ACC112 (cell line): ENCODE measurements around the gene ST6GALNAC2.
"Not testable (repeated sequence)": the region's sequence is repeated elsewhere in the genome, so short reads cannot be mapped to it uniquely, and the experiment has no call there.

ENCODE experiments used
- H2AFZ ChIP-seq: fragments of 200-600 bp; sonication (generic); one replicate; pipeline ENCODE4 v1.6.0; 2017; ENCODE audit warnings: antibody characterized with exemption, low read length; ENCODE audit not compliant: unreplicated experiment
- H3K27ac ChIP-seq: fragments of 200-600 bp; sonication (generic); 2 replicates; pipeline ENCODE4 v1.5.1; 2014; ENCODE audit warnings: low read depth, mild to moderate bottlenecking, antibody characterized with exemption, low read length, moderate library complexity
- H3K27me3 ChIP-seq: fragments of 200-600 bp; sonication (generic); 2 replicates; pipeline ENCODE4 v1.6.1; 2014; ENCODE audit warnings: mild to moderate bottlenecking, antibody characterized with exemption, low read length, moderate library complexity, mixed read lengths; ENCODE audit not compliant: insufficient read depth
- H3K36me3 ChIP-seq: fragments of 200-600 bp; sonication (generic); 2 replicates; pipeline ENCODE4 v1.6.1; 2016; ENCODE audit warnings: mild to moderate bottlenecking, antibody characterized with exemption, low read length, moderate library complexity, mixed read lengths; ENCODE audit not compliant: insufficient read depth
- H3K4me1 ChIP-seq: fragments of 200-600 bp; sonication (generic); one replicate; pipeline ENCODE4 v1.6.1; 2016; ENCODE audit warnings: low read length, mixed read lengths; ENCODE audit not compliant: insufficient read depth, unreplicated experiment, control insufficient read depth
- H3K4me3 ChIP-seq: fragments of 200-600 bp; sonication (generic); 2 replicates; pipeline ENCODE4 v1.5.1; 2014; ENCODE audit warnings: mild to moderate bottlenecking, low read depth, low read length
- H3K79me2 ChIP-seq: fragments of 200-600 bp; sonication (generic); one replicate; pipeline ENCODE4 v1.6.0; 2016; ENCODE audit warnings: low read length; ENCODE audit not compliant: control insufficient read depth, unreplicated experiment, insufficient read depth

The ST6GALNAC2 gene

GRCh38 chr17:76569607-76570279 is 15.9 kb downstream of the ST6GALNAC2 start:
- H3K4me1 ChIP-seq = peaks cover 8% of the 10 kb centered on the region
- H3K36me3 ChIP-seq = peaks cover 10% of the 10 kb centered on the region; the same call in 1 of the 2 replicates
- no peak overlapping the region for H2AFZ ChIP-seq
- H3K4me3 ChIP-seq = no peak overlapping the region
- H3K27me3 ChIP-seq = no peaks in the 10 kb centered on the region
- H3K79me2 ChIP-seq = peaks cover 5% of the 10 kb centered on the region
- H3K27ac ChIP-seq = no peak overlapping the region

DNA sequence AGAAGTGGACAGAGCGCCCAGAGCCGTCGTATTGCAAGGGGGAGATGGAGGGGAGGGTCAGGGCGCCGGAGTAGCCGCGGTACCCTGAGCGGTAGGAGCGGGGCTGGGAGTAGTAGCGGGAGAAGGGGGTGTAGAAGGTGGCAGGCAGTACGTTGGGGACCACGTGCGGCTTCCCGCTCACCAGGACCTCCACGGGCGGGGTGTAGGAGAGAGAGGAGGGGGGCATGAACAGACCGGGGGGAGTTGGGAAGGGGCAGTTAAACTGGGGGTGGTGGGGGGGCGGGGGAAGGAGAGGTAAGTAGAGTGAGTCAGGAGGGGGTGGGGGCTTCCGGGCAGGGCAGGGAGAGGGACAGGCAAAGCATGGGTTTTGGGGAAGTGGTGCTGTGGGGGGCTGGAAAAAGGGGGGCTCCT is 16.8 kb downstream of the ST6GALNAC2 start:
- no peak overlapping the region for H3K27ac ChIP-seq
- H3K4me3 ChIP-seq = no peak overlapping the region
- no peaks in the 10 kb centered on the region for H3K27me3 ChIP-seq
- no peak overlapping the region for H2AFZ ChIP-seq
- peaks cover 8% of the 10 kb centered on the region for H3K4me1 ChIP-seq
- H3K79me2 ChIP-seq = peaks cover 5% of the 10 kb centered on the region
- H3K36me3 ChIP-seq = peaks cover 10% of the 10 kb centered on the region; the same call in 1 of the 2 replicates

- Histone ChIP-seq H3K4me1 (peaks cover 14% of the 10 kb centered on the region), H3K27me3 (no peaks in the 10 kb centered on the region)
These were observed 17.8 kb downstream of the ST6GALNAC2 start for GRCh38 chr17:76567634-76568432.

GRCh38 chr17:76566988-76567431 is 18.6 kb downstream of the ST6GALNAC2 start:
- Histone ChIP-seq H3K36me3 (peaks cover 10% of the 10 kb centered on the region; the same call in 1 of the 2 replicates), H3K4me3 (no peak overlapping the region), H2AFZ (no peak overlapping the region), H3K79me2 (peaks cover 6% of the 10 kb centered on the region), H3K27ac (no peak overlapping the region), H3K4me1 (peaks cover 21% of the 10 kb centered on the region), H3K27me3 (no peaks in the 10 kb centered on the region)

More at GRCh38 chr17:76567634-76568432, 17.8 kb downstream of the ST6GALNAC2 start:
- no peak overlapping the region for H3K4me3 ChIP-seq
- peaks cover 10% of the 10 kb centered on the region; the same call in 1 of the 2 replicates for H3K36me3 ChIP-seq
- no peak overlapping the region for H3K27ac ChIP-seq
- H2AFZ ChIP-seq = no peak overlapping the region
- peaks cover 5% of the 10 kb centered on the region for H3K79me2 ChIP-seq

- H3K4me3 ChIP-seq = no peak overlapping the region
- H3K36me3 ChIP-seq = peaks cover 14% of the 10 kb centered on the region; the same call in 1 of the 2 replicates
- peaks cover 25% of the 10 kb centered on the region for H3K4me1 ChIP-seq
- H3K79me2 ChIP-seq = peaks cover 10% of the 10 kb centered on the region
- H3K27ac ChIP-seq = no peak overlapping the region
- no peaks in the 10 kb centered on the region for H3K27me3 ChIP-seq
- no peak overlapping the region for H2AFZ ChIP-seq
These were observed 19.1 kb downstream of the ST6GALNAC2 start for GRCh38 chr17:76566613-76566943.

- Histone ChIP-seq H3K79me2 (peaks cover 16% of the 10 kb centered on the region), H3K4me1 (peaks cover 31% of the 10 kb centered on the region), H3K4me3 (no peak overlapping the region), H2AFZ (no peak overlapping the region), H3K27ac (peak overlapping the region; percentile 10; the same call in 1 of the 2 replicates), H3K27me3 (no peaks in the 10 kb centered on the region), H3K36me3 (peaks cover 17% of the 10 kb centered on the region; the same call in 1 of the 2 replicates)
These were observed 19.7 kb downstream of the ST6GALNAC2 start for GRCh38 chr17:76565728-76566612.

GRCh38 chr17:76564991-76565727 is 20.5 kb downstream of the ST6GALNAC2 start:
- peak overlapping the region; percentile 11; the same call in 1 of the 2 replicates for H3K27ac ChIP-seq
- not testable (repeated sequence) for H3K27me3 ChIP-seq, H3K4me3 ChIP-seq, H2AFZ ChIP-seq
- H3K36me3 ChIP-seq = peaks cover 17% of the 10 kb centered on the region; the same call in 1 of the 2 replicates
- H3K4me1 ChIP-seq = peaks cover 39% of the 10 kb centered on the region
- H3K79me2 ChIP-seq = peaks cover 24% of the 10 kb centered on the region

DNA sequence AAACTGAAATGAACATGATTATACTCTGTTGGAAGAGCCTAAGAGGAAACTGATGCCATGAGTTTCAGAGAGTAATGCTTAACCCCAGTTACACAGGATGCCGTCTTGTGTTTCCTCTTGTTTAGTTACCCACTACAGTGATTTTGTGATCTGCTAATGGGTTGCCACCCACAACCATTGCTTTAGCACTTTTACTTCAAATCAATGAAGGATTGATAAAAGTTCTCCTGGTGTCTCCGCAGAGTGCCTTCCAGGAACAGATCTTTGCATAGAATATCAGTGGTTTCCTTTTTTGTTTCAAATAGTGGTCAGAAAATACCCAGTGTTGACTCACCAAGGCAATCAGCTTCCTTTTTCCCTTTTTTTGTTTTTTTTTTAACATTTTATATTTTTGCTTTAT is 22.3 kb downstream of the ST6GALNAC2 start:
- Histone ChIP-seq H3K79me2 (peaks cover 42% of the 10 kb centered on the region), H3K4me1 (peaks cover 52% of the 10 kb centered on the region), H3K27ac (peak overlapping the region; percentile 73; the same call in 1 of the 2 replicates), H3K36me3 (peaks cover 24% of the 10 kb centered on the region; the same call in 1 of the 2 replicates)
- H3K4me3 ChIP-seq, H2AFZ ChIP-seq, H3K27me3 ChIP-seq: not testable (repeated sequence)

DNA sequence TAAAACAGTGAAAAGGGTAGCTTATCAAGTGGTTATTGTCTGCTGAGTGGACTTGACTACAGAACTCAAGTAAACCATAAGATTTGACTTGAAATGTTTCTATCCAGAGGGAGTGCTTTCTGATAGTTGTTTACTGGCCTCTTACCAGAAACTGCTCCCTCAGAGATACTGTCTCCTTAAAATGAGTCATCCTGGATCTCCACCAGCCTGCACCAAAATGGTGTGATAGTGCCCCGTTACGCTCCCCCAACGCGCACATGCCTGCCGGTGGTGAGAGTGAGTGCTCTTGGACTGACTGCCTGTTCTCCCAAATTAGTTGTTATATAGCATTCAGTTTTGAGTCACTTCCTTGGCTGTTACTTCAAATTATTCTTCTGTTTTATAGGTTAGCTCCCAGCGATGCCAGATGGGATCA is 22.9 kb downstream of the ST6GALNAC2 start:
- Histone ChIP-seq H3K36me3 (peaks cover 24% of the 10 kb centered on the region; the same call in 1 of the 2 replicates), H2AFZ (no peak overlapping the region), H3K79me2 (peaks cover 49% of the 10 kb centered on the region), H3K27me3 (no peaks in the 10 kb centered on the region), H3K4me3 (peak overlapping the region; percentile 8; the same call in 1 of the 2 replicates), H3K4me1 (peaks cover 52% of the 10 kb centered on the region), H3K27ac (peak overlapping the region; percentile 73)
